Testis (tissue), 3 donors: ENCODE measurements around the gene SLC4A11. TPM values are rescaled to one million over a fixed set of nuclear protein-coding genes. Genes with fewer than 3 reads are reported as not detected.

Experiments
- DNase-seq: peaks from one replicate; pipeline ENCODE4 v3.0.0-alpha.2; 2019
- H3K27ac ChIP-seq, 2 donors: fragments of 200-600 bp; sonication (generic); one replicate each; pipeline ENCODE4 v1.5.1; 2019
- H3K27me3 ChIP-seq: fragments of 200-600 bp; sonication (generic); one replicate; pipeline ENCODE4 v1.5.1; 2019
- H3K36me3 ChIP-seq: fragments of 200-600 bp; sonication (generic); one replicate; pipeline ENCODE4 v1.5.1; 2017; ENCODE audit warnings: low read depth; ENCODE audit errors: missing control alignments
- H3K4me1 ChIP-seq: fragments of 200-600 bp; sonication (generic); one replicate; pipeline ENCODE4 v1.5.1; 2019
- H3K4me3 ChIP-seq, 2 donors: fragments of 200-600 bp; sonication (generic); one replicate each; pipeline ENCODE4 v1.5.1; 2017 to 2019
- H3K9me3 ChIP-seq: fragments of 200-600 bp; sonication (generic); one replicate; pipeline ENCODE4 v1.5.1; 2017
- POLR2A ChIP-seq: fragments of 450-650 bp; IDR thresholded peaks from one replicate; pipeline ENCODE4 v1.6.1; 2017; ENCODE audit warnings: antibody characterized with exemption, mild to moderate bottlenecking, moderate library complexity
- WGBS, 2 donors: methylation state at CpG; one replicate each; pipeline ENCODE4 v1.1.5; 2018; 5-methylcytosine and 5-hydroxymethylcytosine counted together
- intact Hi-C: fragments of 100-400 bp; cut with DNase I; formaldehyde crosslinking; loops from one replicate; pipeline ENCODE4 v1.15.1; 2023; ENCODE audit warnings: low total_unique reads
- polyA plus RNA-seq: library from polyadenylated mRNA; stranded (reverse); fragments of 350-450 nt; fragmentation: Illumina TruSeq; extraction: RNeasy Lipid Tissue Mini Kit (QIAGEN cat#74804); gene quantifications from one replicate; pipeline ENCODE4 v1.2.3, GENCODE V29; 2014; ENCODE audit warnings: low read depth, low replicate concordance; ENCODE audit not compliant: insufficient read depth
- total RNA-seq, 2 donors: library from RNA; depleted of rRNA; stranded (reverse); fragments of >200 nt; gene quantifications; one replicate each; pipeline ENCODE4 v1.2.3, GENCODE V29; 2016
- TF ChIP-seq, protein P1 (sequence below), 3 experiments: fragments of 450-650 bp in 2 of 3; fragments of 200-600 bp in 1 of 3; sonication (generic) in 1 of 3; IDR thresholded peaks; one replicate each; pipeline ENCODE4 v1.5.1; 2016 to 2019; ENCODE audit warnings: antibody characterized with exemption in 3 of 3, mild to moderate bottlenecking in 2 of 3, moderate library complexity in 1 of 3

The SLC4A11 gene
- total and polyA plus RNA-seq, 3 donors from 2014 or later = 9.2 to 10.7 (median 10.7) TPM

DNA sequence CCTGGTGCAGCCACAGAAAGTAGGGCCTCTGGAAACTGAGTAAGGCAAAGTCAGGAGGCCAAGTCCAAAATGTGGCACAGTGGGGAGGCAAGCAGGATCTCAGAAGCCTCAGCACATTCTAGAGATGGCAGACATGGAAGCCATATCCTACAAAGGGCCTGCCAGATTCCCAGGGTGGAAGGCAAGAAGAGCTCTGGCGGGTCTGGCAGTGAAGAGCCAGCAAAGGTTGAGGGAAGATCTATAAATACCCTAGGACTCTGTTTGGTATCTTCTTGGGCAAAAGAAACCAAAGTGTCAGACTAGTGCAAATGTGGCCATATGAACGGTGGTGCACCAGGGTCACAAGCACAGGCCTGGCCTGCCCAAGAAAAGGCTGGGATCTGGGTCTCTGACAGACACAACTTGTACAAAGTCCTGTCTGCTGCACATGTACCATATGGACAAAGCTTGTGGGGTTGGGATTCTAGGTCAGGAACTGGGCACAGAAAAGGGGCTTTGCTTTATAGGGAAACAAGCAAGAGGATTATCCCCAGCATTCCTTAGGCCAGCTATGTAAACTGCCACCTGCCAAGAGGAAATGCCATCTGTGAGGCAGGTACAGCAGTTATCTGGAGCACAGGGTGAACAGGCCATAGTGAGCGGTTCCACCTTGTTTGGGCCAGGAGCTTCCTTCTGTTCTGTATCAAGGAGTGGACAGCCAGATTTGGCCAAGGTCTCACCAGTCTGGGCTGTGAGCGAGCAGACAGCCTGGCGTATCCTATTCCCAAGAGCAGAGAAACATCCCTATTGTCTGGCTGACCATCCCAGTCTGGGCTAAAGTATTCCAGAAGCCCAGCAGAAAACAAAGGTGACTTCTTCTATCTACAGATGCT lies 36.3 kb upstream of the SLC4A11 start:
- intact Hi-C loops = no loop called here
- DNase-seq = no peak
- Histone ChIP-seq H3K9me3 (no peaks in the 10 kb centered on the region), H3K36me3 (no peaks in the 10 kb centered on the region), H3K27me3 (no peaks in the 10 kb centered on the region), H3K4me3 (no peak overlapping the region), H3K4me1 (no peaks in the 10 kb centered on the region), H3K27ac (no peak overlapping the region)
- 92 to 94% methylated on average over 5 of the region's 5 CpGs for WGBS, 2 donors
- TF ChIP-seq POLR2A = no peak
- TF ChIP-seq, protein P1, sequence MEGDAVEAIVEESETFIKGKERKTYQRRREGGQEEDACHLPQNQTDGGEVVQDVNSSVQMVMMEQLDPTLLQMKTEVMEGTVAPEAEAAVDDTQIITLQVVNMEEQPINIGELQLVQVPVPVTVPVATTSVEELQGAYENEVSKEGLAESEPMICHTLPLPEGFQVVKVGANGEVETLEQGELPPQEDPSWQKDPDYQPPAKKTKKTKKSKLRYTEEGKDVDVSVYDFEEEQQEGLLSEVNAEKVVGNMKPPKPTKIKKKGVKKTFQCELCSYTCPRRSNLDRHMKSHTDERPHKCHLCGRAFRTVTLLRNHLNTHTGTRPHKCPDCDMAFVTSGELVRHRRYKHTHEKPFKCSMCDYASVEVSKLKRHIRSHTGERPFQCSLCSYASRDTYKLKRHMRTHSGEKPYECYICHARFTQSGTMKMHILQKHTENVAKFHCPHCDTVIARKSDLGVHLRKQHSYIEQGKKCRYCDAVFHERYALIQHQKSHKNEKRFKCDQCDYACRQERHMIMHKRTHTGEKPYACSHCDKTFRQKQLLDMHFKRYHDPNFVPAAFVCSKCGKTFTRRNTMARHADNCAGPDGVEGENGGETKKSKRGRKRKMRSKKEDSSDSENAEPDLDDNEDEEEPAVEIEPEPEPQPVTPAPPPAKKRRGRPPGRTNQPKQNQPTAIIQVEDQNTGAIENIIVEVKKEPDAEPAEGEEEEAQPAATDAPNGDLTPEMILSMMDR (IDR thresholded peaks at IDR 0.05) = no peak

DNA sequence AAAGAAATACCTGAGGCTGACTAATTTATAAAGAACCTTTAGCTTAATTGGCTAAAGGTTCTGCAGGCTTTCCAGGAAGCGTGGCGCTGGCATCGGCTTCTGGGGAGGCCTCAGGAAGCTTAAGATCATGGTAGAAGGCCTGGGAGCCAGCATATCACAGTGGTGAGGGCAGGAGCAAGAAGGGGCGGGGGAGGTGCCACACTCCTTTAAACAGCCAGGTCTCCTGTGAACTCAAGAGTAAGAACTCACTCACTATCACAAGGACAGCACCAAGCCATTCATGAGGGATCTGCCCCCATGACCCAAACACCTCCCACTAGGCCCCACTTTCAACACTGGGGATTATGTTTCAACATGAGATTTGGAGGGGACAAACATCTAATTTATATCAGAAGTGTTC lies 34.4 kb upstream of the SLC4A11 start:
- no peaks in the 10 kb centered on the region for H3K9me3 ChIP-seq
- no peaks in the 10 kb centered on the region for H3K36me3 ChIP-seq
- WGBS, 2 donors = 89 to 96% methylated on average over 4 of the region's 4 CpGs

DNA sequence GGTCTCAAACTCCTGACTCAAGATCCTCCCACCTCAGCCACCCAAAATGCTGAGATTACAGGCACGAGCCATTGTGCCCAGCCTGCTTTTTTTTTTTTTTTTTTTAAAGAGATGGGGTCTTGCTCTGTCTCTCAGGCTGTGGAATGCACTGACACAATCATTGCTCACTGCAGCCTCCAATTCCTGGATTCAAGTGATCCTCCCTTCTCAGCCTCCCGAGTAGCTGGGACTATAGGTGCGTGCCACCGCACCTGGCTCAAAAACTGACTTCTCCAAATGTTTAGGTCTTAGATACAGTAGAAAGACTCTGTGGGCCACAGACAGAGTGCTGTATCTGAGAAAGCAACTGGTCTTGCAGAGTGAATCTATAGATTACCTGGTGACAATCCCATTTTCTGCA lies 31.1 kb upstream of the SLC4A11 start:
- no peak overlapping the region for H3K27ac ChIP-seq
- DNase-seq = no peak
- WGBS, 2 donors = 97 to 99% methylated on average over 4 of the region's 4 CpGs
- intact Hi-C loops = no loop called here
- no peaks in the 10 kb centered on the region for H3K27me3 ChIP-seq
- H3K4me3 ChIP-seq = no peak overlapping the region
- TF ChIP-seq, protein P1 (IDR thresholded peaks at IDR 0.05) = no peak
- no peak for TF ChIP-seq POLR2A
- no peaks in the 10 kb centered on the region for H3K4me1 ChIP-seq
- no peaks in the 10 kb centered on the region for H3K36me3 ChIP-seq
- H3K9me3 ChIP-seq = no peaks in the 10 kb centered on the region

More for the DNA sequence above, 34.4 kb upstream of the SLC4A11 start:
- TF ChIP-seq, protein P1 (IDR thresholded peaks at IDR 0.05) = no peak
- no peak for TF ChIP-seq POLR2A
- no peaks in the 10 kb centered on the region for H3K4me1 ChIP-seq
- intact Hi-C loops = no loop called here
- DNase-seq = no peak
- no peaks in the 10 kb centered on the region for H3K27me3 ChIP-seq
- H3K4me3 ChIP-seq = no peak overlapping the region
- no peak overlapping the region for H3K27ac ChIP-seq

DNA sequence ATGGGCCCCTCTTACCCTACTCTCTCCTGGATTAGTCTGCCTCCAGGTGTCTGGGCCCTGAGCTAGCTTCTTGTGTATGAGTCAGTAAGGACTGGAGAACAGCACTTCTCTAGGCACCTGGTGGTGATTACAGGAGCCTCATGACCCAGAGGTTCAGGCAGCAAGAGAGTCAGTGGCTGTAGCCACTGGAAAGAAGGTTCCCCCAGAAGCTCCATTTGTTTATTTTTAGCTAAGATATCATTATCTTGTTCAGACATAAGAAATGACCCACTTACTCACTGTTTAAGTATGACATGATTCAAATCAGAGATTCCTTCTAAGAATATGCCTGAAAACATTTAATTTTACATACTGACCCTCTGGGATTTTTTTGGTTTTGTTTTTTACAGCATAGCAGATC lies 23.6 kb upstream of the SLC4A11 start:
- no peak for DNase-seq
- TF ChIP-seq POLR2A = no peak
- TF ChIP-seq, protein P1 (IDR thresholded peaks at IDR 0.05) = no peak
- H3K27me3 ChIP-seq = no peaks in the 10 kb centered on the region
- H3K9me3 ChIP-seq = no peaks in the 10 kb centered on the region
- no peaks in the 10 kb centered on the region for H3K4me1 ChIP-seq
- no peak overlapping the region for H3K27ac ChIP-seq
- intact Hi-C loops = no loop called here
- no peak overlapping the region for H3K4me3 ChIP-seq
- H3K36me3 ChIP-seq = no peaks in the 10 kb centered on the region

DNA sequence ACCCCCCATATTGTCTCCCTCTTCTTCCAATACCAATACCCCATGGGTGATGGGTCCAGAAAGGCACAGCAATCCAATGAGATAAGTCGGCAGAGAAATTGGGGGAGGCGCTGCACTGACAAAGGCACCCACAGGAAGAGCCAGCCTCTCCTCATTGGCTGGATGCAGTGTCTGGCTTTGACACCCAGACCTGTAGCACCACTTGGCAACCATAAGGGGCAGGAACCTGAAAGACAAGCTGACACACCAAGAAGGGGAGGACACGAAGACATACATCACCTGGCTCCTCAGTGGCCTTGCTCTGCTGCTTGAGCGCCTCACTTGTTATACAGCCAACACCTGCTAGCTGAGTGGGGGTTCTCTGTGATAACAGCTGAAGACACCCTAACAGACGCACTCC lies 19.4 kb upstream of the SLC4A11 start:
- no peak for DNase-seq
- intact Hi-C loops = no loop called here
- WGBS, 2 donors = 79 to 85% methylated on average over 3 to 5 of the region's 5 CpGs
- Histone ChIP-seq H3K4me1 (no peaks in the 10 kb centered on the region), H3K9me3 (no peaks in the 10 kb centered on the region), H3K36me3 (no peaks in the 10 kb centered on the region), H3K27me3 (no peaks in the 10 kb centered on the region), H3K27ac (no peak overlapping the region), H3K4me3 (no peak overlapping the region)
- TF ChIP-seq, protein P1 (IDR thresholded peaks at IDR 0.05) = no peak
- TF ChIP-seq POLR2A = no peak
